Large intestine (tissue), 3 donors: ENCODE results near the gene RAB1A. TPM values are rescaled to one million over a fixed set of nuclear protein-coding genes. Genes with fewer than 3 reads are reported as not detected.
"Not testable (repeated sequence)": the region's sequence is repeated elsewhere in the genome, so short reads cannot be mapped to it uniquely, and the experiment has no call there.

Experiments
- DNase-seq, 2 donors: peaks; one replicate each; pipeline versions ENCODE4 v3.0.0 to v3.0.0-alpha.2; 2013
- H3K27ac ChIP-seq: one replicate; pipeline ENCODE4 v1.5.1; 2013; ENCODE audit warnings: low read length
- H3K27me3 ChIP-seq: 2 replicates; pipeline ENCODE4 v1.6.1; 2013; ENCODE audit warnings: low read length; ENCODE audit not compliant: control insufficient read depth, insufficient read depth
- H3K36me3 ChIP-seq: 2 replicates; pipeline ENCODE4 v1.6.1; 2013; ENCODE audit warnings: low read length; ENCODE audit not compliant: control insufficient read depth, insufficient read depth
- H3K4me1 ChIP-seq: one replicate; pipeline ENCODE4 v1.6.1; 2013; ENCODE audit warnings: low read length; ENCODE audit not compliant: control insufficient read depth, insufficient read depth
- H3K4me3 ChIP-seq: one replicate; pipeline ENCODE4 v1.5.1; 2013; ENCODE audit warnings: low read length
- H3K9me3 ChIP-seq: one replicate; pipeline ENCODE4 v1.6.1; 2013; ENCODE audit warnings: mild to moderate bottlenecking, low read depth, low read length, moderate library complexity; ENCODE audit not compliant: control insufficient read depth
- WGBS: methylation state at CpG from one replicate; pipeline ENCODE4 v1.1.5; 2013; ENCODE audit warnings: low lambda C conversion rate; ENCODE audit not compliant: insufficient coverage; 5-methylcytosine and 5-hydroxymethylcytosine counted together
- polyA plus RNA-seq: library from polyadenylated mRNA; unstranded; fragments of 120-200 nt; gene quantifications from one replicate; pipeline ENCODE4 v1.2.1, GENCODE V29; 2013

Gene RAB1A
- polyA plus RNA-seq, 1 donor = 242 TPM

DNA sequence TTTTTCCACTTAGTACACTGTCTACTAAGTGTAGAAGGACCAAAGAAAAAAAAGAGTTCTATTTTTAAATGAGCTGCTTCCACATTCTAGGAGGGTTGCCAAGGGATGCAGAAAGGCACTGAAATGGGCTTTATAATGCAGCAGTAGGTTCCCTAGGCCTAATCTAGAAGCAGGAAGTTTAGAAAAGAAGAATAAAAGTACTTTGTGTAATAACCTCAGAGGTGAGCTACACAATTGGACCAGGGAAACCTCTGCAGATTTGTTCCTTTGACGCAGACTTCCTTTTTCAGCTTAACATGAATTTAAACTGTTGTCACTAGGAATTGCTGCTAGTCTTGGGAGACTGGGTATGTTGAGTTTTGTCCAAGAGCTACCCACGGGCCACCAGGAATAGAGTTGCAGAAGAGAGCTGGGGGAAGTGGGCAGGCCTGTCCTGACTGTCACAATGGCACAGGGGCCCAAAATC is 34.6 kb upstream of the RAB1A start:
- no peak for DNase-seq
- peak overlapping the region; percentile 14 for H3K27ac ChIP-seq
- no peak overlapping the region for H3K4me3 ChIP-seq
- no CpG with 5 or more reads among the region's 2 CpGs for WGBS
- H3K36me3 ChIP-seq = no peaks in the 10 kb centered on the region
- peaks cover 6% of the 10 kb centered on the region for H3K4me1 ChIP-seq
- H3K27me3 ChIP-seq = no peaks in the 10 kb centered on the region
- H3K9me3 ChIP-seq = no peaks in the 10 kb centered on the region

DNA sequence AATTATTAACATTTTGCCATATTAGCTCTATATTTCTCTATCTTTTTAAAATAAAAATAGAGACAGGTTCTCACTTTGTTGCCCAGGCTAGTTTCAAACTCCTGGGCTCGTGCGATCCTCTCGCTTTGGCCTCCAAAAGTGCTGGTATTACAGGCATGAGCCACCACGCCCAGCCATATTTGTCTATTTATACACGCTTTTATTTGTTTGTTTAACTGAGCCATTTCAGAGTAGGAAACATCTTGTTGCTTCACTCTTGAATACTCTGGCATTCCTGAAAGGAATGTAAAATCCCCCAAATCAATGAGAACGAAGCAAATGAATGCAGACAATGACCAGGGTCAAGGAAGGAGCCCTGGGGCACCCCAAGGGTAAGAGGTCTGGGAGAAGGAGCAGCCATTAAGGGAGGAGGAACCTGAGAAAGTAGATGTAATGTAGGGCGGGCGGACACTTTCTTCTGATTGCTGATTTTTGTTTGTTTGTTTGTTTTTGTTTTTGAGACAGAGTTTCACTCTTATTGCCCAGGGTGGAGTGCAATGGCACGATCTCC is 31.7 kb upstream of the RAB1A start:
- H3K27ac ChIP-seq = no peak overlapping the region
- no peaks in the 10 kb centered on the region for H3K27me3 ChIP-seq
- H3K4me1 ChIP-seq = peaks cover 11% of the 10 kb centered on the region
- WGBS = 72% methylated on average over 3 of the region's 9 CpGs
- no peak for DNase-seq
- no peak overlapping the region for H3K4me3 ChIP-seq
- no peaks in the 10 kb centered on the region for H3K9me3 ChIP-seq
- H3K36me3 ChIP-seq = no peaks in the 10 kb centered on the region

- H3K27ac ChIP-seq = no peak overlapping the region
- DNase-seq = no peak
- H3K4me3 ChIP-seq = no peak overlapping the region
- peaks cover 5% of the 10 kb centered on the region for H3K4me1 ChIP-seq
- H3K36me3 ChIP-seq = no peaks in the 10 kb centered on the region
- H3K9me3 ChIP-seq = no peaks in the 10 kb centered on the region
- WGBS = no CpG with 5 or more reads among the region's 2 CpGs
- H3K27me3 ChIP-seq = no peaks in the 10 kb centered on the region
Measured at GRCh38 chr2:65159906-65160305, 30.0 kb upstream of the RAB1A start.

DNA sequence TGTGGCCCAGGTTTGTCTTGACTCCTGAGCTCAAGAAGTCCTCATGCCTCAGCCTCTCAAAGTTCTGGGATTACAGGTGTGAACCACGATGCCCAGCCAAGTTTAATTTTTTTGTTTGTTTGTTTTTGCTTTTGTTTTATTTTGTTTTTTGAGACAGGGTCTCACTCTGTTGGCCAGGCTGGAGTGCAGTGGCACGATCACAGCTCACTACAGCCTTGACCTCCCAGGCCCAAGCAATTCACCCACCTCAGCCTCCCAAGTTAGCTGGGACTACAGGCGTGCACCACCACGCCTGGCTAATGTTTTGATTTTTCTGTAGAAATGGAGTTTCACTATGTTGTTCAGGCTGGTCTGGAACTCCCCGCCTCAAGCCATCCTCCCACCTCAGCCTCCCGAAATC is 29.4 kb upstream of the RAB1A start:
- peaks cover 4% of the 10 kb centered on the region for H3K4me1 ChIP-seq
- H3K36me3 ChIP-seq = no peaks in the 10 kb centered on the region
- no CpG with 5 or more reads among the region's 6 CpGs for WGBS
- DNase-seq = no peak
- H3K9me3 ChIP-seq = no peaks in the 10 kb centered on the region
- no peak overlapping the region for H3K27ac ChIP-seq
- H3K27me3 ChIP-seq = no peaks in the 10 kb centered on the region
- no peak overlapping the region for H3K4me3 ChIP-seq

- WGBS = no CpG with 5 or more reads among the region's 6 CpGs
- H3K4me3 ChIP-seq = no peak overlapping the region
- no peak for DNase-seq
Measured at GRCh38 chr2:65158557-65158956, 28.7 kb upstream of the RAB1A start.

GRCh38 chr2:65157856-65158255 is 27.9 kb upstream of the RAB1A start:
- not testable (repeated sequence) for H3K36me3 ChIP-seq, DNase-seq, H3K4me1 ChIP-seq, H3K27ac ChIP-seq, H3K27me3 ChIP-seq, H3K9me3 ChIP-seq, H3K4me3 ChIP-seq
- WGBS = 80% methylated on average over 1 of the region's 6 CpGs

More at GRCh38 chr2:65158557-65158956, 28.7 kb upstream of the RAB1A start:
- Histone ChIP-seq H3K27me3 (no peaks in the 10 kb centered on the region), H3K9me3 (no peaks in the 10 kb centered on the region), H3K27ac (no peak overlapping the region), H3K4me1 (peaks cover 4% of the 10 kb centered on the region), H3K36me3 (no peaks in the 10 kb centered on the region)

GRCh38 chr2:65156041-65156440 is 26.1 kb upstream of the RAB1A start:
- Histone ChIP-seq H3K27ac (no peak overlapping the region), H3K36me3 (no peaks in the 10 kb centered on the region), H3K27me3 (no peaks in the 10 kb centered on the region), H3K4me1 (peaks cover 4% of the 10 kb centered on the region), H3K4me3 (no peak overlapping the region), H3K9me3 (no peaks in the 10 kb centered on the region)
- no CpG with 5 or more reads among the region's 1 CpG for WGBS
- DNase-seq = no peak

- no peak for DNase-seq
- Histone ChIP-seq H3K27me3 (no peaks in the 10 kb centered on the region), H3K4me1 (peaks cover 2% of the 10 kb centered on the region), H3K4me3 (no peak overlapping the region), H3K9me3 (no peaks in the 10 kb centered on the region), H3K27ac (no peak overlapping the region), H3K36me3 (no peaks in the 10 kb centered on the region)
- no CpG with 5 or more reads among the region's 3 CpGs for WGBS
Measured at GRCh38 chr2:65153515-65153914, 23.6 kb upstream of the RAB1A start.

- no peak for DNase-seq
- Histone ChIP-seq H3K4me1 (no peaks in the 10 kb centered on the region), H3K27ac (no peak overlapping the region), H3K36me3 (no peaks in the 10 kb centered on the region), H3K9me3 (no peaks in the 10 kb centered on the region), H3K27me3 (no peaks in the 10 kb centered on the region), H3K4me3 (no peak overlapping the region)
- WGBS = 80% methylated on average over 1 of the region's 3 CpGs
Measured at GRCh38 chr2:65146078-65146477, 16.2 kb upstream of the RAB1A start.

DNA sequence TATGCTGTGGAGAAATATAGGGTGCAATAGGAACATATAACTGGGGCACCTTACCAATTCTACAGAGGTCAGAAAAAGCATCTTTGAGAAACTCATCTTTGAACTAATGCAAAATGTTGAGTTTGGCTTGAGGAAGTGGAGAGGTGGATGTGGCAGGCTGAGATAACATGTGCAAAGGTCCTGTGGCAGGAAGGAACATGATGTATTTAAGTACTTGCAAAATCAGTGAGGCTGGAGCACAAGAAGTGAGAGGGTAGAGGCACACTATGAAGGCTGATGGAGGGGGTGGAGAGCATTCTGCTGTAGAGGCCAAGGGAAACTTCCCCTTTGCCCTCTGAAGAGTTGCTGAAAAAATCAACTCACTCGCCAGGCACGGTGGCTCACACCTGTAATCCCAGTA is 14.7 kb upstream of the RAB1A start:
- Histone ChIP-seq H3K36me3 (no peaks in the 10 kb centered on the region), H3K27ac (no peak overlapping the region), H3K9me3 (no peaks in the 10 kb centered on the region), H3K4me3 (no peak overlapping the region), H3K27me3 (no peaks in the 10 kb centered on the region), H3K4me1 (no peaks in the 10 kb centered on the region)
- no peak for DNase-seq
- no CpG with 5 or more reads among the region's 2 CpGs for WGBS

DNA sequence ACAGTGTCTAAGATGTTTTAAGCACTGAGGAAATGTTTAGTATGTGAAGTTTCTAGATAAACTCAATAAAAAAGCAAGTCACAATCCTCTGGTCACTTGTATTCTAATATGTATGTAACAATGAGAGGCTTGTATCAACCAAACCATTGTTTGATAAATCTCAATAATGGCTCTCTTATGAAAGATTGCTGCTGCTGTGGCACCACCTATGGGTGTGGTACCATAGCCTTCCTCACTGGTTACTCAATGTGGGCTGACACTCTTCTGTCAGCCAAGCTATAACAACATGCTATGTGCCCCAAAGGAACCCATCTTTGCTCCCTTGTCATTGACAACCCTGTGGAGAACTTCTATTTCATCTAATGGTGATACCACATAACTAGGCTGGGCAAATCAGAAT is 12.6 kb upstream of the RAB1A start:
- Histone ChIP-seq H3K9me3 (no peaks in the 10 kb centered on the region), H3K4me1 (peaks cover 4% of the 10 kb centered on the region), H3K27ac (no peak overlapping the region), H3K36me3 (no peaks in the 10 kb centered on the region), H3K4me3 (no peak overlapping the region), H3K27me3 (no peaks in the 10 kb centered on the region)
- peak in 1 of 2 donors; percentile 35 for DNase-seq
